Activated CD4-positive, alpha-beta T cell treated with anti-CD3 and anti-CD28 coated beads for 24 hours (primary cell): ENCODE results near the gene SPO11.
"Not testable (repeated sequence)": the region's sequence is repeated elsewhere in the genome, so short reads cannot be mapped to it uniquely, and the experiment has no call there.

Experiments
- DNase-seq, 2 donors: peaks; one replicate each; pipeline ENCODE4 v3.0.0-alpha.2; 2020; ENCODE audit warnings: low read depth in 2 of 2

The SPO11 gene

DNA sequence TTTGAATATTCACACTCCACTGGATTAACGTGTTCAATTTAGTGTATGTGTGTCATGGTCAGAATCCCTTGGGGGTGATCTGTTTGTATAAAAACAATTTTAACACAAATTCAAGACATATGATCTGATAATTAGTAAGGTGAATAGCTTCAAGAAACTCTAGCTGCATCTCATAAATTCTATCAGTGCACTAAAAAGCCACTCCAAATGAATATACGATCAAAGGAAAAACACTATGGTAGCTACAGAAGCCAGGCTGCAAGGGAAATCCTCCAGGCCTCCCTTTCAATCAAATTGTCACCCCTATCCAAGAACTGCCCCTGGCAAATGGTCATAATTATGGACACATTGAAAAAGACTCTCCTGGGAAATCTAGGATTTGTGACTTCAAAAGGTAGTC, 12.1 kb downstream of the SPO11 start:
- DNase-seq = no peak

DNA sequence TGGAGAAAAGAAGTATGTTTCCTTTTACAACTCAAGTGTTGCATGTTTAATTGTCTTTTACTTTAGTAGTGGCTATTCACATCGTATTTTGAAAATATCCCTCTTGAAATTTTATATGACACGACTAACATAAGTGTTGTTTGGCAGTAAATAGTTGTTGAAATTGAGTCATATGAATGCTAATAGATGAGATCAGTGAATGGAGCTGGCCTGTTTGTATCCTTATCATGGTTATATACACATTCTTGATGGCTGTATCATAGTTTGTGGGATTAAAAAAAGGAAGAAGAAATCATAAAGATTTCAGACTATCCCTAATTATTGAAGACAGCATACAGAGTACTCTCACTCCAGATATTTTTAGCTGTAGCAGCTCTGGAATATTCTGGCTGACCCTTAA, 13.2 kb downstream of the SPO11 start:
- DNase-seq = no peak

DNA sequence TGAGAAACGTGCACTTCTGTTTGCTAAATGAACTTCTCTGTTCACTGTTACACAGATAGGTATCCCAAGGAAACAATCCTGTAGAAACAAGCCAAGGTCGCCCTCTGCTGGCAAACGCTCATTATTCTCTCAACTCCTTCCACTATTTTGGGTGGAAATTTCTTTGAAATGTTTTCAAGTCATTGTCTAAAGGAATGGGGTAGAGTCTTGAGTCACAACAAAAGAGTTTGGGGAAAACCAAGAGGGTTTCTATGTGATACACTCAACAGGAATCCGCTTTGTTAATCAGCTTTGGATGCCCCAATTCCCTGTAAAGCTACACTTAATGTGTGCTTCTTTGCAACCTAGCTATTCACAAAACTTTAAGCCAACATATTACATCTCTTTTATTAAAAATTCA, 16.9 kb downstream of the SPO11 start:
- DNase-seq = peak; percentile 59 to 64

- DNase-seq = no peak
Observed at GRCh38 chr20:57347393-57347792, 17.8 kb downstream of the SPO11 start.

DNA sequence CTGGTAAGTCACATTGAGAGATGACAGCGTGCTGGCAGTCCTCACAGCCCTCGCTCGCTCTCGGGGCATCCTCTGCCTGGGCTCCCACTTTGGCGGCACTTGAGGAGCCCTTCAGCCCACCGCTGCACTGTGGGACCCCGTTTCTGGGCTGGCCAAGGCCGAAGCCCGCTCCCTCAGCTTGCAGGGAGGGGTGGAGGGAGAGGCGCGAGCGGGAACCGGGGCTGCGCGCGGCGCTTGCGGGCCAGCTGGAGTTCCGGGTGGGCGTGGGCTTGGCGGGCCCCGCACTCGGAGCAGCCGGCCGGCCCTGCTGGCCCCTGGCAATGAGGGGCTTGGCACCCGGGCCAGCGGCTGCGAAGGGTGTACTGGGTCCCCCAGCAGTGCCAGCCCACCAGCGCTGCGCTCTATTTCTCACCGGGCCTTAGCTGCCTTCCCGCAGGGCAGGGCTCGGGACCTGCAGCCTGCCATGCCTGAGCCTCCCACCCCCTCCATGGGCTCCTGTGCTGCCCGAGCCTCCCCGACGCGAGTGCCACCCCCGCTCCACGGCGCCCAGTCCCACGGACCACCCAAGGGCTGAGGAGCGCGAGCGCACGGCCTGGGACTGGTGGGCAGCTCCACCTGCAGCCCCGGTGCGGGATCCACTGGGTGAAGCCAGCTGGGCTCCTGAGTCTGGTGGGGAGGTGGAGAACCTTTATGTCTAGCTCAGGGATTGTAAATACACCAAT, 18.8 kb downstream of the SPO11 start:
- DNase-seq = not testable (repeated sequence)

DNA sequence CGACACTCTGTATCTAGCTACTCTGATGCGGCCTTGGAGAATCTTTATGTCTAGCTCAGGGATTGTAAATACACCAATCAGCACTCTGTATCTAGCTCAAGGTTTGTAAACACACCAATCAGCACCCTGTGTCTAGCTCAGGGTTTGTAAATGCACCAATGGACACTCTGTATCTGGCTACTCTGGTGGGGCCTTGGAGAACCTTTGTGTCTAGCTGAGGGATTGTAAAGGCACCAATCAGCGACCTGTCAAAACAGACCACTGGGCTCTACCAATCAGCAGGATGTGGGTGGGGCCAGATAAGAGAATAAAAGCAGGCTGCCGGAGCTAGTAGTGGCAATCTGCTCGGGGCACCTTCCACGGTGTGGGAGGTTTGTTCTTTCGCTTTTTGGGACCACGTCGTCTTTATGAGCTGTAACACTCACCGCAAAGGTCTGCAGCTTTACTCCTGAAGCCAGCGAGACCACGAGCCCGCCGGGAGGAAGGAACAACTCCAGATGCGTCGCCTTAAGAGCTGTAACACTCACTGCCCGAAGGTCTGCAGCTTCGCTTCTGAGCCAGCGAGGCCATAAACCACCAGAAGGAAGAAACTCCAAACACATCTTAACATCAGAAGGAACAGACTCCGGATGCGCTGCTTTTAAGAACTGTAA, 19.4 kb downstream of the SPO11 start:
- DNase-seq = not testable (repeated sequence)

- no peak for DNase-seq
Observed at GRCh38 chr20:57350081-57350710, 20.6 kb downstream of the SPO11 start.

- not testable (repeated sequence) for DNase-seq
Observed at GRCh38 chr20:57350726-57351041, 21.1 kb downstream of the SPO11 start.

GRCh38 chr20:57351042-57351783, 21.6 kb downstream of the SPO11 start, which contains the start of gene RAE1:
Gene RAE1, plus strand, starts transcription at chr20:57351255. Its CDS starts 2,784 bp downstream, at chr20:57354039.
- peak; percentile 81 to 82 for DNase-seq

DNA sequence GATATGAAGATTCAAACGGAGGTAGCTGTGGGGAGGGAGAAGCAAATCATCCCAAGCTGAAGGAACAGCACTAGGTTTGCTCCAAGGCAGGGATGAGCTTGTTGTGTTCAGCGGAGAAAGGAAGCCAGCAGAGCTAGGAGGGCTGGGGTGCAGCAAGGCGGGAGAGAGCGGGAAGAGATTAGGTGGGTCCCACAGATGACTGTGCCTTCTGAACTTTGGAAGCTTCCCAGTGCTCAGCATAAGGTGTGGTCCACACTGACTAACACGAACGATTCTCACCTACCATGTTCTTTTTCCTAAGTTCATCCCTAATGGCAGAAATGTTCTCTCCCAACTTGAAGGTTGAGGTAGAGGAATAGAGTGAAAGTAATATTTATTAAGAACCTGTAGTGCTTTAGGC, 22.7 kb downstream of the SPO11 start:
- DNase-seq = no peak

DNA sequence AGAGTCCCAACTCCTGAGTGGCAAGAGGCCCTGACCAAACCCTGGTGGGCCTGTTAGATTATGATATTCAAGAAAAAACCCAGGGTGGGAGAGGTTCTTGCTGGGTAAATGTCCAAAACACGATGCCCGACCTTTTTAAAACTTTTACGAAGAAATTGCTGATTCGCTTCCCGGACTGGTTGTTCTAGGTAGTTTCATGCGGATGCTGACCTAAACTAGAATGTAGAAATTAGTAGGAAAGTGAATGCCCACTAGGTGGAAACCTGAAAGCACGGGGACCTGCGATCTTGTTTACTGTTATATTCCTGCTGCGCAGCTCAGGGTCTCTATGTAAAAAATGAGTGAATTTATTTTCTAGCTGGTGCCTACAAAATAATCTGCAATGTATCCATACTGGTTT, 23.7 kb downstream of the SPO11 start:
- no peak for DNase-seq

GRCh38 chr20:57361517-57361916, 31.9 kb downstream of the SPO11 start:
- no peak for DNase-seq

DNA sequence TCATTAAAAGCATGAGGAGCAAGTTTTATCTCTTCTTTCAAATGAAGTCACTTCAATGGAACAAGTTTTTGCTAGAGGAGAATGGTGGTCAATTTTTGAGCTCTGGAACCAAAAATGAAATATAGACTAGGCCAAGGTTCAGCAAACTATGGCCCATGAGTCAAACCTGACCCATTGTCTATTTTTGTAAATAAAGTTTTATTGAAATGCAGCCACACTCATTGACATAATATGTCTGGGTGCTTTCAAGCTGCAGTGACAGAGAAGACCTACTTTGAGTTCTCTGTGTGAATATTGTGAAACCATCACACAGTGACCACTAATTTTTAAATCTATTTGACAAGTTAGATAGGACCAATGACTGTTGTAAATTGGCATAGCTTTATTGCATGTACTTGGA, 34.8 kb downstream of the SPO11 start:
- DNase-seq = no peak

DNA sequence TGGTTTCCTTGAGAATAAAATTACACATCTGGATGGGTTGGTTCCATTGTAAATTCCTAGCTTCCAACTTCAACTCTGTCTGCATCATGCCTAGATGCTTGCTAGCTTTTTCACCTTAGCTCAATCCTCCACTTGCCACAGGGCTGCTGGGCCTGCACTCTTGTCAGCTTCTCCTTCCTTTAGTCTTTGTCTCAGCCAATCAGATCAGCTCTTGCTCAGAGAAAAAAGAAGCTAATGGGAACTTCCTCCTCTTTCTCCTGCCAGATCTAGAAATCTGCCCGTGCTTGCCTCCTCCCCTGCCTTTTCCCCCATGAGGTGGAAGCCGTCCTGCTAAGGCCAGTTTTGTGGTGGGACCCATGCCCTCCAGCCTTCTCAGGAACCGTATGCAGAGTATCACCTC, 40.0 kb downstream of the SPO11 start:
- DNase-seq = no peak

- no peak for DNase-seq
Observed at GRCh38 chr20:57370316-57370715, 40.7 kb downstream of the SPO11 start.

DNA sequence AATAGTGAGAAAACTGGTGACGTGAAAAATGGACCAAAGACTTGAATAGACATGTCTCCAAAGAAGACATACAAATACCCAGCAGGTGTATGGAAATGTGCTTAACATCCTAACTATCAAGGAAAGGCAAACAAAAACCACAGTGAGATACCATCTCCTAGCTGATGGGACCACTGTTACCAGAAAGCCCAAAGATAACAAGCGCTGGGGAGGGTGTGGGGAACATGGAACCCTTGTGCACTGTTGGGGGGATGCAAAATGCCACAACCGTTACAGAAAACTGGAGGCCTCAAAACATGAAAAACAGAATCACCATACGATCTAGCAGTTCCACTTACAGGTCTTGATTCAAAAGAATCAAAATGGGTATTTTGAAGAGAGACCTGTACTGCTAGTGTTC, 41.8 kb downstream of the SPO11 start:
- no peak for DNase-seq

DNA sequence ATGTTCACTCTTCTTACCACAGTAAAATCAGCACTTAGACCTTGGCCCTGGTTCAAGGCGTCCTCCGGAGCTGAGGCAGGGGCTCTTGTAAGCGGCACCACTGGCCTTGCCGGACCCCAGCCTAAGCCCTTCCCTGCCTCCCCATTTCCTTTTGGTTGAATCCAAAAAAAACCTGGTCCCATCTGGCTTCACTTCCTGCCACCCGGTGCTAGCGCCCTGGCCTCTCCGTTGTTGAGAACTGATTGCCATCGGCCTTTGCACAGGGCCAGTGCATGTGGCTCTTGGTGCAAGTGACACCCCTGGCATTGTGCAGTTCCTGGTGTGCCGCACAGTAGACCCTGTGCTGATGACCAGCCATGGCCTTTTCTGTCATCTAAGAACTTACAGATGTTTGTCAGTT, 42.6 kb downstream of the SPO11 start:
- no peak for DNase-seq

GRCh38 chr20:57372581-57373350, 43.2 kb downstream of the SPO11 start:
- no peak for DNase-seq

DNA sequence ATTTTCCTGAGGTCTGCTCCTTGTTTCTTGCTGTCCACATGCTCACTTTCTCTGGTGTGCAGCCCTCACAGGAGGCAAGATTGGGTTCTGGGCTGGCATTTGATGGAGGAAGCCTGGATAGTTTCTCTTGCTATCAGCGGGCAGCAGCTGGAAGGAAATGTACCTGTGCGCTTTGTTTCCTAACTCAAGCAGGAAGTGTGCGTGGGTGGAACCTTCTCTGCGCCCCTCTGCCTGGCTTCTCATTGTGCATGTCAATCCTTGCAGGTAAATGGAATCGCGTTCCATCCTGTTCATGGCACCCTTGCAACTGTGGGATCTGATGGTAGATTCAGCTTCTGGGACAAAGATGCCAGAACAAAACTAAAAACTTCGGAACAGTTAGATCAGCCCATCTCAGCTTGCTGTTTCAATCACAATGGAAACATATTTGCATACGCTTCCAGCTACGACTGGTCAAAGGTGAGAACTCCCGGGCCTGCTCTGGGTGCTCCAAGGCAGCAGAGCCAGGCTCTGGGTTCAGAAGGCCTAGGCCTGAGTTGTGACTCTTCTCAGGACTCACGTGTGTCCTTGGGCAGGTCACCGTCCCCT, 44.8 kb downstream of the SPO11 start:
- no peak for DNase-seq

DNA sequence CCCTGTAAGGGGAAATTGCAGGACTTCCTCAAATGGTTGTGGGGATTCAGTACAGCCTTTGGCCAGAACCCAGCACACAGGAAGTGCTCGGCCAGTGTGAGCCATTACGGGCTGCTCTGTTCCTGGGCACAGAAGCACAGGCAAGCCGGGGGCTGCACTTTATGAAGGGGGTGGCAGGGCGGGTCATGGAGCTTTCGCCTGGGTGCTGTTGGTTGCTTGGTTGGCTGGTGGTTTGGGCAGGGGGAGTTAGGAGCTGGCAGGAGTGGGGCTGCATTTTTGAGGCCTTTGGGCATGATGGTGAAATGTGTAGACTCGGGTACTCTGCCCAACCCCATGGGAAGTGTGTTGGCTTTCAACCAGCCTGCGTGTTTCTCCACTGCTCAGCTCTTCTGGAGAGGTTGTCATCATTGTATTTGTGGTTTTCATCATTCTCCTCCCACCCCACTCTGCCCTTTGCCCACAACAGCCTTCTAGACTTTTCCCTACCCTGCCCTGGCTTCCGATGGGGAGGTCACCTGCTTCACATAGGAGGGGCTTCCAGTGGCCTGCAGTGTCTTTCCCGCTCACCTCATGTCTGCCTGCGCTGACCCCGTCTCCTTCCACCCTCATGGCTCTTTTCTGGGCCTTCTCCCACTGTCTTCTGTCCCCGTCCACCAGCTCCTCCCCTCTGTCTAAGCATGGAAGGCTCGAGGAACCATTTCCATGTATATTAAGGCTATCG, 45.5 kb downstream of the SPO11 start:
- no peak for DNase-seq
